NCI-H2107 treated with DMSO at 0.1 percent for 48 hours (cell line): ENCODE results near the gene TSPAN5.
"Not testable (repeated sequence)": the region's sequence is repeated elsewhere in the genome, so short reads cannot be mapped to it uniquely, and the experiment has no call there.

Source experiments
- DNase-seq: peaks from one replicate; lab custom pipeline; 2025; ENCODE audit not compliant: unreplicated experiment; lab: John Stamatoyannopoulos, UW

The TSPAN5 gene

DNA sequence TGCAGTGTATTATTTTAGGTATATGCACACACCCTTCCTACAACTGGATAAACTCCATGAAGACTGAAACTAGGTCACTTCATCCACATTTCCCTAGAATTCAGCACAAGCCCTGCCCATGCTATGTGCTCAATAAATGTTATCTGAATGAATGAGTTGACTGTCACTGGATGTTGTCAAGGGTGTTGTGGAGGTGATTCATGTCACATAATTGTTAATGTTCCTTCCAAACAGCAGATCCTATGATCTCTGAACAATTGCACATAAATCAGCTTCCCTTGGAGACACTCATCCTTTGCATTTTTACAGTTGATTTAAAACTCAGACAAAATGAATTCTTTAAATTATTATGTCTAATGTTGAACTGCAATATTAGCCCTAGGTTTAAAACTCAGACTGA, 154.7 kb downstream of the TSPAN5 start:
- DNase-seq, result no peak

DNA sequence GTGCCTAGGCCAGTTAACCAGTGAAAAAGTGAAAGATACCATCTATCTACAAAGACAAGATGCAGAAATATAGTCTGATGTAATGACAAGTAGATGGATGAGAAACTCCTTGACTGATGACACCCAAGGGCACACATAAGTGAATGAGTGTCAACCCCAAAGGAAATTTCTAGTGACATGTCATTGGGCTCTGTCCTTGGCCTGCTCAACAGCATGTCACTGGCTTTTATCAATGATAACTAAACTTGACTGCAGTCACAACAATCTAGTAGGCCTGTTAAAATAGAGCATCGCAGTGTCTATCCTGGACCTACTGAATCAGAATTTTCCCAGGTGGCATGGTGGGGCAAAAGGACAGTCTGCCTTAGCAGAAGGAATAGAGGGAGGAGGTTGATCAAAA, 155.8 kb downstream of the TSPAN5 start:
- no peak for DNase-seq

DNA sequence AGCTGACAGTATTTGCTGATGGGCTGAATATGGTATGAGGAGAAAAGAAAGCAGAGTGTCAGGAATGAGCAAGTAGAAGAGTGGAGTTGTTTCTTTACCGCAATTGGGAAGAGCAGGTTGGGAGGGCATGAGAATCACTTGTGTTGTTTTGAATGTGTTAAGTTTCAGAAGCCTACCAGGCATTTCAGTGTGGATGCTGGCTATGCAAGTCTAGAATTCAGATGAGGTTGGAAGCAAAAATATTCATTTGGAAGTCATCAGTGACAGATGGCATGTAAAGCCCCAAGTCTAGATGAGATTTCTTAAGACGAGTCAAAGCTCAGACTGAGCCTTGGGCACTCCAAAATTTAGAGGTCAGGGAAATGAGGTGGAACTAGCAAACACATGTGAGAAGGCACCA, 156.4 kb downstream of the TSPAN5 start:
- no peak for DNase-seq

DNA sequence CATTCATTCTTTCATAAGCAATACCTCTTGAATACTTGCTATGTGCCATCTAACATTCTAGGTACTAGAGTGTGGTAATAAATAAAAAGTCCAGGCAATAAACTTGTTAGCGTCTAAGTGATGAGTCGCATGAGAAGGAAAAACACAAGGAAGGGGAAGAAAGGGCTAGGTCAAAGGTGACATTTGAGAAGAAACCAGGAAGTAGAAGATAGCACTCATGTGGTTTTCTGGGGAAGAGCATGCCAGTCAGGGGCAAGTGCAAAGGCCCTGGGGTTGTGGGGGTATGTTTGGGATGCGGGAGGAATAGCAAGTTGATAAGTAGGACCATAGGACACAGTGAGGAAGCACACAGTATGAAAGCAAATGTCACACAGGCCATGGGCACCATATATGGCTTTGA, 157.0 kb downstream of the TSPAN5 start:
- no peak for DNase-seq

DNA sequence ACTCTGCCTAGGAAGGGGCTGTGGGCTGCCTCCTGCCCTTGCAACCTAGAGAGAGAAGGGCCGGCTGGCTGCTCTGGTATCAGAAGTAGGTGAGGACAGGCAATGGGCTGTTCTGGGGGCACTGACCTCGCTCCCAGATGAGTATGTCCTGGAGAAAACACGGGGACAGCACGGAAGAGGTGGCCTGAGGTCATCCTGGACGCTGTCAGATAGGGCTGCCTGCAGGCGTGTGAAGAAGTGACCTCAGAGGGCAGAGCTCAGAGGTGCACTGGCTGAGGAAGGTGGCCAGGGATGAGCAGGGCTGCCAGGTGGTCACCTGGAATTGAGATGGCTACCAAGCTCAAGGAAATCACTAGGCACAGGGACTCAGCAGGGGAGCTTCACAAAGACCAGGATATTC, 159.6 kb downstream of the TSPAN5 start:
- no peak for DNase-seq

DNA sequence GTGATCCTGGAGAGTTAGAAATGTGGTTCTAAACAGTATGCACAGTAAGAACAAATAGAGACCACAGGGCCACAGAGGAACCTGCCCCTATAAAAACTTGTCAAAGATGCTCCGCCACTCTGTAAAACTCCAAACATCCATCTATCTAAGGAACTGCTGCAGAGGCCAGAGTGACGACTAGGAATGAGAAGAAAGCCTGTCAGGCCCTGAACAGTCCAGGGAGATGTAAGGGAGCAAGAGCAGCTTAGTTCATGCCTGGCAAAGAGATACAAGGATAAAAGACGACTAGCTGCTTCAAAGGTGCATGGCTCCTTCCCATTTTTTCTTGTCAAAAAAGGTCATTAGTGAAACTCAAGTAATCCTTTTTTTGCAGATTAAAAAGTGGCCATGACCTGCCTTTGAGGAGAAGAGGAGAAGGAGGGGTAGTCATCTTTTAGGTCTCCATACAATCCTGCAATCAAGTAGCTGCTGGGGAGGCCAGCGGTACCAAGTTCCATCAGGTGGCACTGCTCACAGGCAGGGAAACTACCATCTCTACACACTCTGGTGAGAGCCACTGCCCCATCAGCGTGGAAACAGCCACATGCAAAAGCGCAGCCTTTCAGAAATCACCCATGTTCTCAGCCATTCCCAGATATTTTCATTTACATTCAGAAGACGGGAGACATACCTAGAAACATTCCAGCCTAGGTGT, 162.1 kb downstream of the TSPAN5 start:
- DNase-seq, result no peak

DNA sequence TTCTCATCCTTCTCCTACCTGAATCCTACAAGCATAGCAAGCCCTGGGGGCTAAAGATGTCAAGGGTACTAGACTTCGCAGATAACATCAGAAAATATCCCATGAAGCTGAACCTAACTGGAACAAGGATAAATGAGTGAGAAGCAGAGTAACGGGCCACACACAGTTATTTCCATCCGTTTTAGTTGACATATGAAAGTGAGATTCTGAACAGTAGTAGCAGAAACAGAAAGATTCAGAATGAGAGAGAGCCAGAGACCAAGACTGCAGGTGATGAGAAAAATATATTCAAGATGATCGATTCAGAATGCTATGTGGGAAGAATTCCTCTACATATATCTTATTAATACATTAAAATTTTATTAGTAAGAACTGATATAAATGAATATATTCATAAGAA, 165.1 kb downstream of the TSPAN5 start:
- no peak for DNase-seq

DNA sequence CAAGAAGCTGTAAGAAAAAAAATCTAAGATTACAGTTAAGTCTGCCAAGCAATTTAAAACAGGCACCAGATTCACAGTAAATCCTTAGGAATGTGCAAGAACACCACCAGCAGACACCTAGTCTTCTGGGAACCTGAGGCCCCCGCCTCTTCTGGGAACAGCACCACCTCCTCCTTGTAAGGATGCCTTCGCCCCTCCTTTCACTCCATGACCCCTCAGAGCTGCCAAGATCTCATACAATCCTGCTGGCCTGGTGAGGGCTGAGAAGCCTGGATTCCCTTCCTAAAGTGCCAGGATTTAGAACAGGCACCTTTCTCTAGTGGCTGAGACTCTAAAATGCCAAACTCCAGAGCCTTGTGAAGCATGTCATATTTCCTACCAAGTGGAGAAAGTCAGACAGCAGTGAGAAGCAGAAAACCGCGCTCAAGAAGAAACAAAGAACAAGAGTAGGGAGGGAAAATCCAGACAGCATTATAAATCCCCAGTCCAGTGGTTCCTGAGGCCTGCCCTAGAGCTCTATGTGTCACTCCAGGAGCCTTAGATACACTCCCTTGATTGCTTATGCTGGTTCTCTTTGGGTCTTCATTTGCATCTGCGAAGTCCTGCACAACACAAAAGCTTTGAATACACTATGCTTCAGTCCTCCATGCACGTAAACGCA, 166.4 kb downstream of the TSPAN5 start:
- no peak for DNase-seq

DNA sequence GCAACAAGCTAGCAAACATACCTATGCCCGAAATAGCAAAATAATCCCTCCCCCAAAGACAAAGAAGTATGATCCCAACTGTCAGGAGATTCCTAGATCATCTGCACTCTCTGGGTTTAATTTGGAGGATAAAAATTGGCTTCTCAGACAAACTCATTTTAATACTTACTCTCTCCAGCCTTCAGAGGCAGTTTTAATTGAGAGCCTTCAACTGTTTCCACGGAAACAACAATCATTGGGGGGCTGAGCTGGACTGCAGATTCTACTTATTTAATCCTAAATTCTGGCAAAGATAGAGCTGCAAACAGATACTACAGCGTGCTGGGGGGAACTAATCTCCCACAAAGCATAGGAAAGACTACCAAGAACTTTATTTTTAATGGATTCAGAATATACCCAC, 168.2 kb downstream of the TSPAN5 start:
- DNase-seq, result no peak

DNA sequence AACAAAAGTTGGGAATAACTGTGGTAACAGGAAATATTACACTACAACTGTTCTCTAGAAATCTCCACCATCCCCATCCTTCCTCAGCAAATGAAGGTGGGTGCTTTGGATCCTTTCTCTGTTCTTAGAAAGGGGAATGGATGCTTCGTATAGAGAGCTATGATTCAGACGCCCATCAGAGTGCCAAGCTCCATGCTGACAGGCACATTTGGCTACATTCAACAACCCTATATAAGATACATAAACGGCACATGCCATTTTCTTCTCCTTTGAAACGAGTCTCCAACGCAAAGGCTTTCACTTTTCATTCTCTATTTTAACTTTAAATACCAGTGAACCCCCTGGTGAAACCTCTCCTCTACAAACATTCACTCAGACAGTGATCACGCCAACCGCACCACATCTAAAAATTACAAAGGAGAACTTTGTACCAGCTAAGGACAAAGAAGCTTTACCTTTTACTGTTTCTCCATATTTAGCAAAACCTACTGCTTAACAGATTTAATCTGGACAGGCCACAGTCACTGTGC, 172.5 kb downstream of the TSPAN5 start:
- no peak for DNase-seq

DNA sequence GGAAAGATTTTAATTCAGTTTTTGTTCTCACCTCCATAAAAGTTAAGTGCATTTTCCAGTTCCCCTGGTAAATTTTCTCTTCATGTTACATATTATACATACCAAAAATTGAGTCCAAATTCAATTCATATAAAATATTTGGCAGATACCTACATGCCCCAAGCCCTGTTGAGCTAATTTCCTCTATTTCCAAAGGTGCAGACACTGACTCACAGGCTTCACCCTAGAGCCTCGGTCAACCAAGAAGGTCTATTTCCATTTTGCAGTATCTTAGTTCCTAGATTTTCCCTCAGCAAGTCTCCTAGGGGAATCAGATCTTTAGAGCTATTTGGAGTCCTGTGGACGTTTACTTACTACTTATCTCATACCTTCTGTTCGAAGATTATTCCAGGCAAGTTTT, 174.4 kb downstream of the TSPAN5 start:
- DNase-seq, result no peak

DNA sequence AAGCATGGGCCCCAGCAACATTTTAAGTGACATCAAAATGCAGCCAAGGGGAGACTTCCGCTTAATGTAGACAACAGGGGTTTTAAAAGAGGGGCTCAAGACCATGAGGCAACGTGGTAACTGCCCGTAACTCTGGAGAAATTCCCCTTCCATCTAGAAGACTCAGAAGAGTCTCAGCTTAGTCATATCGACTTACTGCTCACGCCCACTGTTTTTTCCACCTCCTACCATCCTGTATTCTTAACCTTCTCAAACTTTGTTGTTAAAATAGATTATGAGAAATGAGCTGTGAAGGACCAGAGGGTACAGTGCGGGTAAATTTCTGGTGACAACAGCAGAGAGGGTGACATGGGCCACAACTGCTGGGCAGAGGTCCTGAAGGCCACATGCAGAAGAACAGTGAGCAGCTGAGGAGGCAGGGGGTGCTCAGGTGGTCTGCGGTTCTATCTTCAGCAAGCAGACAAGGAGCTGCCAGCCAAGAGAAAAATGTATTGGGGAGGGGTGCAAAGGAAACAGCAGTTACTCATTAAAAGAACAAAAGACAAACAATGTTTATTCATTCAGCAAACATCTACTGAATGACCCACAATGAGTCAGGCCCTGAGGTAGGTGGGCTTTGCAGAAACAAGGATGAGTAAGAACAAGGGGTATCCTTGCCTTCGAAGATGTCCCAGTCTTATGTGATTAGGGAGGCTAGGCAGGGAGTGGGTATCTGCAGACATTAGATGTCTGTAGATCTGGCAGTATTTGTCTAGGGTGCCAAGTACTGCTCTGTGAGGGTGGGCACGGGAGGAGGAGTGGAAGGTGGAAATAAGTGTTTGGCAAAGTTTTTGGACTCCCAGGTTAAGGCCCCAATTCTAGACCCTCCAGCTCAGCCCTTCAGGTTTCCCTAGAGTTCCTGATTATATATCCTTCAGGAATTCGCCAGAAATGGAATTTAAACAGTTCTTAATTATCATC, 175.3 kb downstream of the TSPAN5 start:
- DNase-seq, result no peak

DNA sequence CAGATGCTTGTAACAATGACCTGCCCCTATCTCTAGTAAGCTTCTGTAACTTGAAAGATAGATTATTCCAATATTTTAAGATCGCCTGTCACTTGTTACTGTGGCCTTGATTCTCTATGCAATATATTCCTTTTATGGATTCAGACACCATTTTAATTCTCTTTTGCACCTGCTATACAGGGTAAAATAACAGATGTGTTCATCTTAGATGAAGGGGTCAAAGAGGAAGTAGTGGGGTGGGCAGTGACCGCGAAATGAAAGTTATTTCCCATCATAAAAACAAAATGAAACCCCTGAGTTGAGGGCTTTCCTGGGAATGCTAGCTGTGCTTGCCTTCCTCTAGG, 175.9 kb downstream of the TSPAN5 start:
- no peak for DNase-seq

DNA sequence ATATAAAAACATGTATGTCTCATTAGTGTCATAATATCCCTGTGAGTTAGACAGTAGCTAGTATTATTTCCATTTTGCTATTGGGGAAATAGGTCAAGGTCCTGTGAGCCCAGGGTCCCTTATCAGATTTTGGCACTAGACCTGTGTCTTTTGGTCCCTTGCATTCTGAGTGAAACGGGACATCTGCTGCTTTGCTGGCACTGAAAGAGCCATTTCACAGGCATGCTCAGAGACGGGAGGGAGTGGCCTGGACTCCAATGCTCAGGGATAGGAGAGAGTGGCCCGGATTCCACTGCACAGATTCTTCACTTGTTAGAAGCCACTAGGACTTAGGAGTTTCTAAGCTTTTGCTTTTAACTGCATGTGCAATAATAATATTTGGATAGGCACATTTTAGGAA, 177.2 kb downstream of the TSPAN5 start:
- DNase-seq, result no peak

DNA sequence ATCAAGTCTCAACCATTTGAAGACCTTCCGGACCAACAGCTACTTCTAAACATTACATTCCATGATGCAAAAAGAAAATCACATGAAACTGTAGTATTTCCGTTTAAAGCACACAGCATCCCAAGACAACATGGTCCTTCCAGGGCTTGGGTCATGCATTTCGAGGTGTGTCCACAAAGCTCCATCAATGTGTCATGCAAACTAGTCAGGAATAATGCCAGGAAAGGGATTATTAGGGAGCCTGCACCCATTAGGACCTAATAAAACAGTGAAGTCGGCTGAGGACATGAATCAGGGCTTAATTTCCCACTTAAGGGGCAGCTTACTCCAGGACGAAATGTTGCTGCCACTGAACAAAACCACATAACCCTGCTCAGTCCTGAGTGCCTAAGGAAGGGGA, 177.9 kb downstream of the TSPAN5 start:
- DNase-seq, result no peak

DNA sequence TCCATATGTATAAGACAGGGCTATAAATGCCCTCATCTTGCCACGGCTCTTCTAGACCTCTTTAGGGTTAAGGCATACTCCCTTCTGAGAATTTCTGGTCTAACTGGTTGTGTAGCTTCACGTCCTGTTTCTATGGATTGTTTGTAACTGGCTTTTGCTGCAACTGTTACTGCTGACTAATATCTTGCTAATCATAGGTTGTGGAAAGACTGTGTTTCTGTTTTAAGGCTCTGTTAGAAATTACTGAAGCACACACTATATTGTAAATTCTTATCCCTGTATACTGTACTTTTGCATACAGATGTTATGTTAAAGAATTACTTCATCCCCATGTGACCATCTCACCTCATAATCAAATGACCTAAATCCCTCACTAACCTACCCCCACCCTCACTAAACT, 178.8 kb downstream of the TSPAN5 start:
- not testable (repeated sequence) for DNase-seq

DNA sequence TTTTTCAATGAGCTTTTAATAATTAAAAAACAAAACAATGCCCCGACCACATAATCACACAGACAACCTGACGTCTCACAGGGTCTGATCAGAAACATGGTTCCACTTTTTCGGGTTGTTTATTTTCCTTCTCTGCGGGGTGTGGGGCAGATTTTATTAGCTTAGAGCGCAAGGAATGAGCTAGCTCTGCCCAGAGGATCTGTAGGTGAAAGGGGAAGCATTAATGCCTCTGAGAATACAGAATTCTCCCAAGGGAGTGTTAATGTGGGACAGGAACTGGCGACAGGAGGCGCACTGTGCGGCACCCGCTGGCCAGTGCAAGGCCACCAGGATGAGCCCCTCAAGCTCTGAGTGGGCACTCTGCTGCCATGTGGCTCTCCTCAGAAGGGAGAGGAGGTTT, 181.5 kb downstream of the TSPAN5 start:
- DNase-seq, result no peak

DNA sequence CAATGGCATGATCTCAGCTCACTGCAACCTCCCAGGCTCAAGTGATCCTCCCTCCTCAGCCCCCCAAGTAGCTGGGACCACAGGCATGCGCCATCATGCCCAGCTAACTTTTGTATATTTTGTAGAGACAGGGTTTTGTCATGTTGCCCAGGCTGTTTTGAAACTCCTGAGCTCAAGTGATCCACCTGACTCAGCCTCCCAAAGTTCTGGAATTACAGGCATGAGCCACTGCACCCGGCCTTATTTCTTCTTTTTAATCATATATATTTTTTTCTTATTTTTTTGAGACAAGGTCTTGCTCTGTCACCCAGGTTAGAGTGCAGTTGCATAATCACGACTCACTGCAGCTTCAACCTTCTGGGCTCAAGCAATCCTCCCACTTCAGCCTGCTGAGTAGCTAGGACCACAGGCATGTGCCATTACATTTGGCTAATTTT, 184.0 kb downstream of the TSPAN5 start:
- DNase-seq, result no peak

DNA sequence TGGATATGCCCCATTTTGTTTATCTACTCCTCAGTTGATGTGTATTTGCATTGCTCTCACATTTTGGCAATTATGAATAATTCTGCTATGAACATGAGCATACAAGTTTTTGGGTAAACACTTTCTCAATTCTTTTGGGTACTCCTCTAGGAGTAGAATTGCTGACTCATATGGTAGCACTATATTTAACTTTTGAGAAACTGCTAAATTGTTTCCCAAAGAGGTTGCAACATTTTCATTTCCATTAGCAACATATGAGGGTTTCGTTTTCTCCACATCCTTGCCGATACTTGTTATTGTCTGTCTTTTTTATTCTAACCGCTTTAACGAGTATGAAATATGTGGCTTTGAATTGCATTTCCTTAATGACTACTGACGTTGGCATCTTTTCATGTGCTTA, 185.4 kb downstream of the TSPAN5 start:
- no peak for DNase-seq

DNA sequence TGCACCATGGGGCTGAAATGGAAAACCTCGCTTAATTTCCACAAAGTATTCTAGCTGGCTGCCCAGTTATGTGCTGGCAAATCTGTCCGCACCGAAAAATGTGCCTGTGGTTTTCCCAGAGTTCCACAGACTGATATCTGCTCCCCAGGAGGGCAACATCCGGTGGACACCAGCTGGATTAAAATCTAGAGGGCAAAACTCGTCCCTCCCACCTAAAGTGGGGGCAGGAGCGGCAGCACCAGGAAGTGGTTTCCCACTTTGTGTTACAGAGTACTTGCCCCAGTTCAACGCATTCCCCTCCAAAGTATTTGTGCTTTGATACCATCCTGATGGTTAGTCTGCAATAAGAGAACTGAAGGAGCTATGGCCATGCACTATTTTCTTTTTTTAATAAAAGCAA, 187.6 kb downstream of the TSPAN5 start:
- no peak for DNase-seq

DNA sequence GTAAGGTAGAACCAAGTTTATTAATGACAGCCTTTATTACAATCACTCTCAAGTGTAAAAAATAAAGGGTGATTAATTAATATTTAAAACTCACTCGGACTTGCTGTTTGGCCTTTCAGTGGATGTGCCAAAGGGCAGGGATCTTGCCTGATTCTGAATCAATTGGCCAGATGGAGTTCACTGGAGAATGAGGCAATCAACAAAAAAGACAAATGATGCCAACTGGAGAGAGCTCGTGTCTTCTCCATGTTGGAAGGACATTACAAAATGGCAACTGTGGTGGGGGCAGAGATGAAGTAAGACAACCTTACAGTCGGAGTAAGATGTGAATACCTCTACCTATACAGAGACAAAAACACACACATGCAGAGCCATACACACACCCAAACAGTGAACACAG, 188.0 kb downstream of the TSPAN5 start:
- no peak for DNase-seq

DNA sequence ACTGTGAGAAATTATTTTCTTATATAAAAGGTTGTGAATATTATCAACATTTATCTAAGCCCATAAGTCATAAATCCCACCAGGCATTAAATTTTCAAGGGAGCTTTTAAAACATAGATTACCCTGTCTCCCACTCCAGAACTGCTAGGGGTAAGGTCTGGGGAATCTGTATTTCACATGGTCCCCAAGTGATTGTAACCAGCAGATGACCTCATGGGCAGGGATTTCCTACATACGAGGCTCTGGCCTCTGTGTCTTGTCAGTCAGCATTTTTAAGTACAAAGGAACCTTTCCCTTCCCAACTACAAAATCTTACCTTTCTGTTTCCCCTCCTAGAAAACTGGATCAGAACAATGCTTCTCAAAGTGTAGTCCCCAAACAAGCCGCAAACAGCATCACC, 188.6 kb downstream of the TSPAN5 start:
- no peak for DNase-seq
